Esophagus squamous epithelium (tissue), 5 donors: ENCODE data around the gene DPP9. TPM values are rescaled to one million over a fixed set of nuclear protein-coding genes. Genes with fewer than 3 reads are reported as not detected.

Experiments used
- DNase-seq: peaks from one replicate; lab custom pipeline; 2025; lab: John Stamatoyannopoulos, UW
- H3K27ac ChIP-seq, 4 donors: fragments of 200-600 bp; sonication (generic); one replicate each; pipeline ENCODE4 v1.5.1; 2016 to 2019; ENCODE audit warnings: mild to moderate bottlenecking in 1 of 4
- H3K27me3 ChIP-seq, 4 donors: fragments of 200-600 bp; sonication (generic); 1 replicate in 3 of 4; 2 replicates in 1 of 4; pipeline versions ENCODE4 v1.5.1 to v1.6.0; 2017 to 2021; ENCODE audit warnings: antibody characterized with exemption in 1 of 4
- H3K36me3 ChIP-seq, 3 donors: fragments of 200-600 bp; sonication (generic); one replicate each; pipeline ENCODE4 v1.5.1; 2016 to 2019
- H3K4me1 ChIP-seq, 3 donors: fragments of 200-600 bp; sonication (generic); one replicate each; pipeline ENCODE4 v1.5.1; 2017 to 2019
- H3K4me3 ChIP-seq, 4 donors: fragments of 200-600 bp; sonication (generic); 1 replicate in 3 of 4; 2 replicates in 1 of 4; pipeline ENCODE4 v1.5.1; 2016 to 2019; ENCODE audit warnings: mild to moderate bottlenecking in 2 of 4, moderate library complexity in 1 of 4
- H3K9me3 ChIP-seq, 3 donors: fragments of 200-600 bp; sonication (generic); one replicate each; pipeline ENCODE4 v1.5.1; 2016 to 2019
- CTCF ChIP-seq, 6 experiments: fragments of 450-650 bp in 4 of 6; fragments of 200-600 bp in 2 of 6; sonication (generic) in 2 of 6; IDR thresholded peaks; one replicate each; pipeline ENCODE4 v1.5.1; 2016 to 2019; ENCODE audit warnings: antibody characterized with exemption in 6 of 6, mild to moderate bottlenecking in 4 of 6, moderate library complexity in 4 of 6
- POLR2A ChIP-seq, 4 donors: fragments of 450-650 bp; IDR thresholded peaks; one replicate each; pipeline ENCODE4 v1.6.1; 2017; ENCODE audit warnings: antibody characterized with exemption in 4 of 4, mild to moderate bottlenecking in 4 of 4, moderate library complexity in 3 of 4
- WGBS, 2 donors: methylation state at CpG; one replicate each; pipeline ENCODE4 v1.1.5; 2018; 5-methylcytosine and 5-hydroxymethylcytosine counted together
- intact Hi-C: fragments of 100-400 bp; cut with DNase I; formaldehyde crosslinking; loops from one replicate; pipeline ENCODE4 v1.15.0; 2022
- total RNA-seq, 4 donors: library from RNA; depleted of rRNA; stranded (reverse); fragments of >200 nt; gene quantifications; one replicate each; pipeline ENCODE4 v1.1.0, GENCODE V29; 2016
- donor health status: DM: yes; HTN: yes; CAD: no.

DPP9 gene
- total RNA-seq, 4 donors from 2014 or later = 32.8 to 51.5 (median 47.7) TPM

GRCh38 chr19:4704317-4704673, 19.3 kb downstream of the DPP9 start:
- peaks cover 27 to 99% (median 35%) of the 10 kb centered on the region in 3 donors for H3K36me3 ChIP-seq

GRCh38 chr19:4703671-4704316, 19.8 kb downstream of the DPP9 start:
- Histone ChIP-seq H3K4me3 (no peak overlapping the region), H3K27ac (no peak overlapping the region), H3K27me3 (no peaks in the 10 kb centered on the region), H3K36me3 (peaks cover 29 to 99% (median 35%) of the 10 kb centered on the region in 3 donors), H3K9me3 (no peaks in the 10 kb centered on the region), H3K4me1 (peaks cover 0 to 23% (median 0%) of the 10 kb centered on the region in 3 donors)
- intact Hi-C loops = no loop called here
- no peak for TF ChIP-seq POLR2A (IDR thresholded peaks at IDR 0.05)
- no peak for TF ChIP-seq CTCF (IDR thresholded peaks at IDR 0.05)
- no peak for DNase-seq
- WGBS, 2 donors = 93 to 95% methylated on average over 9 to 15 of the region's 28 CpGs

More at GRCh38 chr19:4704317-4704673, 19.3 kb downstream of the DPP9 start:
- 80 to 87% methylated on average over 4 to 5 of the region's 9 CpGs for WGBS, 2 donors
- TF ChIP-seq CTCF (IDR thresholded peaks at IDR 0.05) = no peak
- no peak for TF ChIP-seq POLR2A (IDR thresholded peaks at IDR 0.05)
- Histone ChIP-seq H3K4me3 (no peak overlapping the region), H3K27ac (no peak overlapping the region), H3K4me1 (peaks cover 0 to 23% (median 0%) of the 10 kb centered on the region in 3 donors), H3K27me3 (no peaks in the 10 kb centered on the region), H3K9me3 (no peaks in the 10 kb centered on the region)
- DNase-seq = no peak
- intact Hi-C loops = no loop called here

GRCh38 chr19:4702764-4703163, 20.9 kb downstream of the DPP9 start:
- Histone ChIP-seq H3K4me1 (peaks cover 0 to 16% (median 0%) of the 10 kb centered on the region in 3 donors), H3K4me3 (no peak overlapping the region), H3K27ac (no peak overlapping the region), H3K27me3 (no peaks in the 10 kb centered on the region), H3K9me3 (no peaks in the 10 kb centered on the region), H3K36me3 (peaks cover 29 to 100% (median 43%) of the 10 kb centered on the region in 3 donors)
- TF ChIP-seq CTCF (IDR thresholded peaks at IDR 0.05) (no peak), POLR2A (IDR thresholded peaks at IDR 0.05) (no peak)
- no peak for DNase-seq
- WGBS, 2 donors = 95% methylated on average over 4 of the region's 11 CpGs; no CpG with 5 or more reads in 1 of the 2 donors
- intact Hi-C loops = no loop called here

GRCh38 chr19:4701557-4701956, 22.1 kb downstream of the DPP9 start:
- intact Hi-C loops = no loop called here
- Histone ChIP-seq H3K4me3 (no peak overlapping the region), H3K9me3 (no peaks in the 10 kb centered on the region), H3K27ac (no peak overlapping the region), H3K36me3 (peaks cover 29 to 100% (median 43%) of the 10 kb centered on the region in 3 donors), H3K27me3 (no peaks in the 10 kb centered on the region), H3K4me1 (peaks cover 0 to 16% (median 0%) of the 10 kb centered on the region in 3 donors)
- whole genome bisulfite sequencing, 2 donors = 73 to 82% methylated on average over 6 of the region's 8 CpGs
- no peak for TF ChIP-seq POLR2A (IDR thresholded peaks at IDR 0.05)
- DNase-seq = no peak

- no peaks in the 10 kb centered on the region for H3K27me3 ChIP-seq
- 79 to 93% methylated on average over 10 to 11 of the region's 11 CpGs for WGBS, 2 donors
- H3K4me1 ChIP-seq = peaks cover 0 to 10% (median 0%) of the 10 kb centered on the region in 3 donors
- intact Hi-C loops = no loop called here
- no peak overlapping the region for H3K4me3 ChIP-seq
- no peaks in the 10 kb centered on the region for H3K9me3 ChIP-seq
- peaks cover 29 to 100% (median 43%) of the 10 kb centered on the region in 3 donors for H3K36me3 ChIP-seq
- H3K27ac ChIP-seq = no peak overlapping the region
- TF ChIP-seq CTCF (IDR thresholded peaks at IDR 0.05) (no peak), POLR2A (IDR thresholded peaks at IDR 0.05) (no peak)
- DNase-seq = no peak
Observed at GRCh38 chr19:4700693-4700970, 23.0 kb downstream of the DPP9 start.
